ENCODE results near the gene STBD1. TPM values are rescaled to one million over a fixed set of nuclear protein-coding genes. Genes with fewer than 3 reads are reported as not detected.
"Not testable (repeated sequence)": the region's sequence is repeated elsewhere in the genome, so short reads cannot be mapped to it uniquely, and the experiment has no call there.

Gene STBD1
- total RNA-seq, 1 experiment from 2014 or later, result 7.3 TPM

DNA sequence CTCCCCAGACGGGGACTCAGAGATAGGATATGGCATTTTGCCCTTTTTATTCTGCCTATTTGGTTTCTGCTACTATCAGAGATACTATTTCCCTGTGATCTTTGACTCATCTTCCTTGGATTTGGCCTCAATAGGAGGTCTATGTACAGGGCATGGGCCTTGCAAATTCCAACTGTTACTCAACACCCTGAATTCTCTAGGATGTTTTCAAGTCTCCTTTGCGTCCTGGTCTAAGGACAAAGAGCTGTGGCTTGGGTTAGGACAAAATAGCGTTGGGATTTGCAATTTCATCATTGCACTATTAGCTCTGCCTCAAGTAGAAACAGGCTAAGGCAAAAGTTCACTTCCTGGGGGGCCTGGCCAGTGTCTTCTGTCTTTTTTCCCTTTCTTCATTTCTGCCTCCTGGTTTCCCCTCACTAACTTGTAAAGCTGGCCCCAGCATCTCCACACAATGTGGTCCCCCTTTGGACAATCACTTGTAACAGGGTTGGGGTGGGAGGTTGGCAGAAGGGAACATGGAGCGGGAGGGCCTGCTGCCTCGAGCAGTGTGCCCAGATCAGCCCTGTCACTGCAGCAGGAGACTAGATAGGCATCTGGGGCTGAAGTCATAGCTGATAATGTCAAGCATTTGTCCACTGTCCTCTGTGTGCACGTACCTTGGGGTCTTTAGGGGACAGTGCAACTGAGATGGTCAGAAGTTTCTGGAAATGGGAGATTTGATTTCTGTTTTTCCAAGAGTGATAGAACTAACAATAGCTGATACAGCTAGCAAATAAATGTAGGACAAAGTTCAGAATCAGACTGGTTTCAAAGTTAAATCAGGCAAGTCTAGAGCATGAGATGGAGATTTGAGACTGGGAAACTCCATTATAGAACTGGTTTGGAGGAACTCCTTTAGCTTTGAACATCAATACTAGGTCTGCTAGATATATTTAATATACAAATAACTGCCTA is 25.8 kb upstream of the STBD1 start:
- Histone ChIP-seq H3K9me3 (ENCODE audit: low read length) (no peaks in the 10 kb centered on the region), H3K27me3 (ENCODE audit: low read length) (no peaks in the 10 kb centered on the region), H4K20me1 (ENCODE audit: low read length) (no peaks in the 10 kb centered on the region), H3K9me2 (replicated peaks; ENCODE audit: low read length) (no peaks in the 10 kb centered on the region), H2AFZ (ENCODE audit: low read length) (no peak overlapping the region), H3K27ac (ENCODE audit: low read length) (no peak overlapping the region), H3K4me2 (ENCODE audit: low read length) (no peak overlapping the region), H3K9ac (ENCODE audit: low read length) (no peak overlapping the region), H3K36me3 (ENCODE audit: low read depth, low read length) (no peaks in the 10 kb centered on the region), H3K4me1 (ENCODE audit: insufficient read depth, low read length) (peaks cover 24% of the 10 kb centered on the region), H3K79me2 (ENCODE audit: low read length) (no peaks in the 10 kb centered on the region), H3K4me3 (ENCODE audit: low read length) (no peak overlapping the region), H3F3A (ENCODE audit: low read length, unreplicated experiment) (no peaks in the 10 kb centered on the region)
- ATAC-seq, result no peak
- CTCF ChIA-PET, result no interaction called here
- POLR2A ChIA-PET (ENCODE audit: unreplicated experiment), result no interaction called here
- intact Hi-C loops (cut with micrococcal nuclease), result no loop called here
- TF ChIP-seq EZH2phosphoT487 (IDR thresholded peaks at IDR 0.05; ENCODE audit: borderline replicate concordance, low read length) (no peak), CTCF (conservative IDR thresholded peaks at IDR 0.05; ENCODE audit: low read depth, low read length) (no peak), EZH2 (IDR thresholded peaks at IDR 0.05; ENCODE audit: low read length, unreplicated experiment) (no peak)
- no peak for DNase-seq
- no TSS peak for BruUV-seq (replicated peaks)

- H4K20me1 ChIP-seq (ENCODE audit: low read length); H3K9ac ChIP-seq (ENCODE audit: low read length); H3K4me2 ChIP-seq (ENCODE audit: low read length); H3K36me3 ChIP-seq (ENCODE audit: low read depth, low read length); CTCF ChIA-PET; intact Hi-C loops (cut with micrococcal nuclease); H3K27ac ChIP-seq (ENCODE audit: low read length); BruUV-seq (replicated peaks); DNase-seq; POLR2A ChIA-PET (ENCODE audit: unreplicated experiment); H3K9me3 ChIP-seq (ENCODE audit: low read length); H3K79me2 ChIP-seq (ENCODE audit: low read length); H3K4me3 ChIP-seq (ENCODE audit: low read length); H3F3A ChIP-seq (ENCODE audit: low read length, unreplicated experiment); H3K9me2 ChIP-seq (replicated peaks; ENCODE audit: low read length); H2AFZ ChIP-seq (ENCODE audit: low read length); H3K27me3 ChIP-seq (ENCODE audit: low read length); ATAC-seq: not testable (repeated sequence)
- H3K4me1 ChIP-seq (ENCODE audit: insufficient read depth, low read length), result peaks cover 24% of the 10 kb centered on the region
Observed at GRCh38 chr4:76281594-76281993, 24.9 kb upstream of the STBD1 start.

- ATAC-seq (peak; percentile 92), DNase-seq (peak; percentile 61)
- intact Hi-C loops (cut with micrococcal nuclease), result loop anchor here (1.0 kb wide), 1 partner anchor 18 kb away; no protein-coding TSS in a partner anchor
- H3K9me2 ChIP-seq (replicated peaks; ENCODE audit: low read length), result no peaks in the 10 kb centered on the region
- no TSS peak for BruUV-seq (replicated peaks)
- POLR2A ChIA-PET (ENCODE audit: unreplicated experiment), result no interaction called here
- H3K9me3 ChIP-seq (ENCODE audit: low read length), result no peaks in the 10 kb centered on the region
- no peaks in the 10 kb centered on the region for H3K79me2 ChIP-seq (ENCODE audit: low read length)
- TF ChIP-seq EZH2 (IDR thresholded peaks at IDR 0.05; ENCODE audit: low read length, unreplicated experiment) (no peak), CTCF (conservative IDR thresholded peaks at IDR 0.05; ENCODE audit: low read depth, low read length) (no peak), EZH2phosphoT487 (IDR thresholded peaks at IDR 0.05; ENCODE audit: borderline replicate concordance, low read length) (no peak)
- peaks cover 16% of the 10 kb centered on the region for H3K4me1 ChIP-seq (ENCODE audit: insufficient read depth, low read length)
- no peaks in the 10 kb centered on the region for H3K27me3 ChIP-seq (ENCODE audit: low read length)
- H3K27ac ChIP-seq (ENCODE audit: low read length), result peak overlapping the region; percentile 48
- no peak overlapping the region for H3K4me3 ChIP-seq (ENCODE audit: low read length)
- 0 out of 2 replicates have a peak overlapping the region, but pooled peaks have one; percentile 33 for H2AFZ ChIP-seq (ENCODE audit: low read length)
- H3K9ac ChIP-seq (ENCODE audit: low read length), result no peak overlapping the region
- H3K36me3 ChIP-seq (ENCODE audit: low read depth, low read length), result no peaks in the 10 kb centered on the region
- no peaks in the 10 kb centered on the region for H4K20me1 ChIP-seq (ENCODE audit: low read length)
- CTCF ChIA-PET, result no interaction called here
- H3F3A ChIP-seq (ENCODE audit: low read length, unreplicated experiment), result no peaks in the 10 kb centered on the region
- H3K4me2 ChIP-seq (ENCODE audit: low read length), result peak overlapping the region; percentile 40
Observed at GRCh38 chr4:76282941-76283689, 23.4 kb upstream of the STBD1 start.

Data from PC-3 (cell line).